HG02943 (cell line): Measurements from ENCODE around the gene SMAD6.

ENCODE experiments used
- ATAC-seq: cut with Tn5 transposase; IDR thresholded peaks from one replicate; pipeline ENCODE4 v1.9.1; 2021; ENCODE audit warnings: mild to moderate bottlenecking, low read depth, moderate library complexity; ENCODE audit not compliant: unreplicated experiment

SMAD6 gene

DNA sequence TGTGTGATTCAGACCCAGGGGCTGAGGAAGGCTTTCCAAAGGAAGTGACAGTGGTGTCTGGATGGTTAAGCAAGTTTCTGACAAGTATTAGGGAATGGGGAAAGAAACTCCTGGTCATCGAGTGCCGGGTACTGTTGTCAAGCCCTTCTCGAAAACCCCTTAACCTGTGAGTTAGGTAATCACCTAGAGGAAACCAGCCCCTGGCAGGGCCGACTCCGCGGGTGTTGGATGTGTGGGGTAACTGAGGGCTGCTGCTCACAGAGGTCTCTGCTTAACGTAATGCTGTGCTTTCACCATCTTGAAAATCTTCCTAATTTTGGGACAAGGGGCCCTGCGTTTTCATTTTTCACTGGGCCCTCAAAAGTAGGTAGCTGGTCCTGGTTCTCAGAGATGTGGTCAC, 67.0 kb downstream of the SMAD6 start:
- ATAC-seq, result no peak

DNA sequence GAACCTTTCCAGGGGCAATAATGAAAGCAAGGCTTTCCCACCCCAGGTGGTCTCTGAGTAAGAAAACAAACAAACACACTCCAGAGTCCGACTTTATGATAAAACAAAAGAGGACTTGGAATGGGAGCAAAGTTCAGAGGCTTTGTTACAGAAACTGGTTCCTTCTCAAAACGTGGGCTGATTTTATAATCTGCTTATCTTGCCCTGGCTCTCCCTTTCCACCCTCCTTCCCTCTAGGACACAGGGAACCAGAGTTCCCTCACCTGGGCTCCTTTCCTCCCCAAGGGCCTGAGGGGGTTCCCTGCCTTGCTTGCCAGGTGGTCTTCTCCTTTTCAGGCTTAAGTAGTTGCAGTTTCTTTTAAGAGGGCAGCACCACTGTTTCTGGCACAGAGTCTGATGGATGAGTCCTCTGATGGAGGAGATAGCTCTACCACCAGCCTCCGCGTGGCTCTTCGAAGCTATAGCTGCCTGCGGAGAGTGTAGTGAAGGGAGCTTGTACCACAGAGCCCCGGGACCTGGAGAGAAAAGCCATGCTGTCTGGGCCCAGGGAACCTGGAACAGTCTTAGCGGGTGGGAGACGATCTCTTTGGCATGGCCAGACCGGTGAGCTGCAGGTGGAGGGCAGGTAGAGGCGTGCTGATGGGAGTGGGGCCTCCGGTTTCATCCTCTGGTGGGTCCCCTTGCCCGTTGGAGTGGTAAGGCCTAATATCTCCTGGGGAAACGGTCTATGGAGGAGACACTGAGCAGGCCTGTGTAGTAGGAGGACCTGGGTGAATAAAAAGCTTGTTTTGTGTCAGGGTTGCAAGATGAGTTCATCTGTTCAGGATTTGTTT, 68.7 kb downstream of the SMAD6 start:
- ATAC-seq, result no peak

DNA sequence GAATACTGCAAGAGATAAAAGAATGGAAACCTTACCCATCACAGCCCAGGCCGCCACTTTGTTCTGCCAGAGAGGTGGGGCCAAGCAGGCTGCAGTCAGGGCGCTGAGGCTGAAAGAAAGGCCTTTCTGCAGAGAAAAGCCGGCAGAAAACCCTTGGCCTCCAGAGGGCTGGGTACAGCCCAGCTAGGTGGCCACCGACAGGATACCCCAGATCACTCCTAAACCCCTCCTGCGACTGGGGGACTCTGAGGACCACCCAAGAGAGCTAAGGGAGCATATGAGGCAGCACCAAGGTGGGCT, 69.3 kb downstream of the SMAD6 start:
- ATAC-seq, result no peak

DNA sequence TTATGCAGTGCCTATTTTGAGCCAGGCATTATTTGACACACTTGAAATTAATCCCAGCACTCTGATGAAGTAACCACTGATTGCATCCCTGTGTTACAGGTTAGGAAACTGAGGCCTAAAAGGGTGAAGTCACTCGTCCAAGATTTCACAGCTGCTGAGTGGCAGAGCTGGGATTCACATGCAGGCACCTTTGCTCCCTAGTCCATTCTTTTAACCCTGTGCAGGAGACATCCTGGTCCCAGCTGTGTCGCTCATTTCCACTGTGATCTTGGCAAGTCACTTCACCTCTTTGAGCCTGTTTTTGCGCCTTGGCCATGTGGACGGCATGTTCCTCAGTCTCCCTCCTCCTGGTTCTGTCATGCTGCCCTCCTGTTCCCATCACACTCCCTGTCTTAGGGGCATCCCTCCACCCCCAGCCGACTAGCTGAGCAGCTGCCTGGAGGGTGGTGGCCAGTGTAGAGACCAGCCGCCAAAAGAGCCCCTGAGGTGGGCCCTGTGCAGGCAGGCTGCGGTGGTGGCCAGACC, 70.6 kb downstream of the SMAD6 start:
- no peak for ATAC-seq

DNA sequence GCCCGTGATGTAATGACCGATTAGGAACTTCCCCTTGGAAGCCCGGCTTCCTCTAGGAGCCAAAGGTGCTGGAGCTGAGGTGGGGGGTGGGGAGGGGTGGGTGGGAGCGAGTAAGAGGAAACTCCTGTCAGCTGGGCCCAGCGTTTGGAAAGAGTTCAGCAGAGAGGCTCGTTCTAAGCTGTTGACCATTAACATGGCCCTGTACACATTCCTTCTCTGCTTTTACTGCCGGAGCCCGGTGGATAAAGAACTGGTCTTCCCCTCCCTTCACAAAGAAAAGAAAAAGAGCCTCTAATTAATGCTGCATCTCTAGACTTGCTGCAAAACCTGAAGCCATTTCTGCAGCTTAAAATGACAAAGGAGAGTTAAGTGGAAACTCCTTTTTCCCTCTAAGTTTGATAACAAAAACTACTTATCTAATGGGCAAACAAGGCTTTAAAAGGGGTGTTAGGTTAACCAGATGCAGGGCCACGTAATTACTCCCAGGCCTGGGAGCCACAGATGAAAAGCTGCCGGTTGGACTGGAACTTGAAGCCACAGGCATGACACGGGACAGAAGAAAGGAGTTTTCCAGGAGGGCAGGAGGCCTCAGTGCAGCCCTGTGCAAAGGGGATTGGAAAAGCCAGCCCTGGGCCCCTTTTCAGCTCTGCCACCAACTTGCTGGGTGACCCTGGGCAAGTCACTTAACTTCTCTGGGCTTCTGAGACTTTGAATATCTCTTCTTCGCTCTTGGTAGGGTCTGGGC, 71.3 kb downstream of the SMAD6 start:
- ATAC-seq, result no peak

DNA sequence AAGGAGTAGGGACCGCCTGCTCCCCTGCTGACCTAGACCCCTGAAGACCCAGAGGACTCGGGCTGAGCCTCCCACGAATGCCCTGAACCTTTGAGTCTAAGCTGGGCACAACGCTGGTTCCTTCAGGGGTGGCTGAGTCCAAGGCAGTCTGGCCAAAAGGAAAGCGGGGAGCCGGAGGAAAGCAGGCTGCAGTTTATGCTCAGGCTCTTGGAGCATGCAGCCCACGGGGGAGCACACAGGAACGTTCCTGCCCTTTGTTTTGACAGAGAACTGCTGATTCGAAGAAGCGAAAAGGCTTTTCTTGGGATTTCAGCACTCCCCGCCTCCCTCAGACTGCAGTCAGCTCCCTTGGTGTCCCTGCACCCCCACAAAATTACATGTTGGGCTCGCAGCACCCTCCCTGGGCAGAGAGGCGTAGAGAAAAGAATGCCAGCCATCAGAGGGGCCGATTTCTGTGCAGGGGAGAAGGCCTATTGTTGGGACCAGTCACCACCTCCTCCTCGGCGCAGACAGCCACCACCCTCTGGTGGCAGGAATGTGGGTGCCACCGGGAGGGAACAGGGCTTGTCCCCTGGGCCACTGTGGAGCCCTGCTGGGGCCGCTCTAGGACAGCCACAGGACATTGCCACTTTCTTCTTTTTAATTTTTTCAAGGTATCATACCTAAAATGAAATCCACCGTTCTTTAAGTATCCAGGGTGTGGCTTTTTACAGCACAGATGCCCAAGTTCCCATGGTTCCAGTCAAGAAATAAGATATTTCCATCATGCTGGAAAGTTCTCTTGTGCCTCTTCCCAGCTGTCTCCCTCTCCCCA, 72.2 kb downstream of the SMAD6 start:
- ATAC-seq, result no peak

DNA sequence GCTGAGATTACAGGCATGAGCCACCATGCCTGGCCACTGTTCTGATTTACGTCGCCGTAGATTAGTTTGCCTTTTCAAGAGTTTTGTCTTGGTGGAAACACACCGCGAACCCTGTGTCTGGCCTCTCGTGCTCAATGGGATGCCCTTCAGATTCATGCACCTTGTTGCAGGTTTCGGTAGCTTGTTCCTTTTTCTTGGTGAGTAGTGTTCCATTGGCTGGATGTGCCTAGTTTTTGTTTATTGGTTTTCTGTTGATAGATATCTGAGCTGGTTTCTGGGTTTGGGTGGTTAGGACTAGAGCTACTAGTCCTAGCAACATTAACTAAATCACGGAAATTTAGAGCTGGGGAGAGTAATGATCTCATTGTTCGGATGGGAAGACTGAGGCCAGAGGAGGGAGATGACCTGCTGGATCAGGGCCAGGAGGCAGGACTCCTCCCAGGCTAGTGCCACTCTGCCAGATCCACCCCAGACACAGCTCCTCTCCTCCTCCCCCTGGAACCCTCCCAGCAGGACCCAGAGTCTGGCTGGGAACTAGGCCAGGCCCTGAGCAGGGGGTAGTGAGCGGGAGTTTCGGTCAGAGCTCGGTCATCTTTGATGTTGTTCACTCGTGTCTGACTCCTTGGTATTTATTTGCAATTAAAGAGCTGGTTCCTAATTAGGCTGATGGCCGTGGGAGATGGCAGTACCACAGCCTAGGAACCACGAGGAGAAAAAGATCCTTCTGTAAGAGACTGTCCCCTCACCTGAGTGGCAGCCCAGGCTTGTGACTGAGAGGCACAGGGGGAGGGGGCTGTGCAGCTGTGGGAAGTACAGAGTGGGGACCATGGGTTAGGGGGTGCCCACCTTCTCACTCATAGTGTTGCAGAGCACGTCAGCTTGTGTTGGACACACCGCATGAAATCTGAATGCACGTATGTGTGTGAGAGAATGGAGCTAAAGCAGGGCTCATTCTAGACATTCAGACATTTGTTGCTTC, 73.4 kb downstream of the SMAD6 start:
- no peak for ATAC-seq

DNA sequence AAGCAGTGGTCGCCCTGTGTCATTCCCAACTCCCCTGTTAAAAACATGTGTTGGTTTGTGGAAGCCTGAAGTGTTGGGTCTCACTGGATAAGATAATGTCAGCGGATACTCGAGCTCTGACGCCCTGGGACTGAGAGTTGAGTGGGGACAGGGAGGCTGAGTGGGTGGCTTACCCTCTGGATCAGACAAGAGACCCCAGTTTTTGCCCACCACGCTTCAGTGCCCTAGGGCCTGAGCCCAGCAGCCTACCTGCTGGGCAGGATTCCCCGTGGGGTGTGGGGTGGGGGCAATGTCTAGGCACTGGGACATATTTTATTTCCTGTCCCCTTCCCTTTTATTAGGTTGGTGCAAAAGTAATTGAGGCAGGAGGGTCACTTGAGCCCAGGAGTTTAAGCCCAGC, 75.0 kb downstream of the SMAD6 start:
- ATAC-seq, result no peak

DNA sequence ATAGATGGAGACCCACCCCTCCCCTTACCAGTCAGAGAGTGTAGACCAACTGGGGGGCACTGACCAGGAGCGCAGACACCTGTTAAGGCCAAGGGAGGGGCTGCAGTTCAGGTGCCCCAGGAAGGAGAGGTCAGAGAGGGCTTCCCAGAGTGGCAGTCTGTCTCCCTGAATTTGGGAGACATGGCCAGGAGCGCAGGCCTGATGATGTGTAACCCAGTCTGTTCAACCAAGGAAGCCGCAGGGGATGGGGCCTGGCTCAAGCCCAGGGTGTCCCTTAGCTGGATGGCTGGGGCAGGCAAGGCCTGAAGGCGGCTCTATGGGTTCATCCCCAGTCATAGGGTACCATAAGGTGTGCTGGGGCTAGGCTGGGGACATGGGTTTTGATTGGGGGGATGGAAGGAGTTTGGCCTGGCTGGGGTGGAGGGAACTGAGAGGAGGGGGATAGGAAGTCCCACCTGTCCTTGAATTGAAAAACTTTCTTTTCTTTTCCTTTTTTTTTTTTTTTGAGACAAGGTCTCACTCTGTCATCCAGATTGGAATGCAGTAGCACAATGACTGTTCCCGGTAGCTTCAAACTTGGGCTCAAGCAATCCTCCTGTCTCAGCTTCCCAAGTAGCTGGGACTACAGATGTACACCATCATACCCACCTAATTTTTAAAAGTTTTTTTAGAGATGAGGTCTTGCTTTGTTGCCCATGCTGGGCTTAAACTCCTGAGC, 75.7 kb downstream of the SMAD6 start:
- no peak for ATAC-seq

DNA sequence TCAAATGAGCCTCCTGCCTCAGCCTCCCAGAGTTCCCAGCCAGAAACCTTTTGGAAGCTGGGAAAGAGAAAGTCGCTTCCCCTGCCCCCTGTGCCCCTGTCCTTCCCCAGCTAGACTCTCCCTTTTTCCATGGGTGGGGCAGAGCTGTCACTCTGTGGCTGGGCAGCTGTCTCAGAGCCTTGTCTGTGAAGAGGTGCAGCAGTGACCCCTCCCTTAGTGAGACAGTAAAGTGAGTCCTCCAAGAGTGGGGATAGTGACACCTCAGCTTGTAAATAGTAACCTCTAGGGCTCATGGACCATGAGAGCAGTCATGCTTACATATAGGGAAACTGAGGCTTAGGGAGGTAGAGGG, 76.3 kb downstream of the SMAD6 start:
- no peak for ATAC-seq

DNA sequence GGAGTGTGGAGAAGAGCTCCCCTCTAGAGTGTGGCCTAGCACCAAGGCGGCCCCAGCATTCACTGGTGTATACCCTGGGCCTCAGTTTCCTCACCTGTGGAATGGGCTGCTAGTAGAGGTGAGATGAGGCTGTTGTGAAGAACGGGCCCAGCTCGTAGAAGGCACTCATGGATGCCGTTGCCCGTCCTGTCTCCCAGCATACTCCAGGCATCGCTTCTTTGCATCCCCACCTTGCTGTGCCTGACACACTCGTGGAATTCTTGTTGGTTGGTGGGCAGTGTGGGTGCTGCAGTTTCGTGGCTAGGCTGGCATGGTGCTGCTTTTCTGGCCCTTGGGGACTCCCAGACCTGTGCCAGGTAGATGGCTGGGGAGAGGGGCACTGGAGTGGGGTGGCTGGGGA, 76.7 kb downstream of the SMAD6 start:
- ATAC-seq, result no peak

DNA sequence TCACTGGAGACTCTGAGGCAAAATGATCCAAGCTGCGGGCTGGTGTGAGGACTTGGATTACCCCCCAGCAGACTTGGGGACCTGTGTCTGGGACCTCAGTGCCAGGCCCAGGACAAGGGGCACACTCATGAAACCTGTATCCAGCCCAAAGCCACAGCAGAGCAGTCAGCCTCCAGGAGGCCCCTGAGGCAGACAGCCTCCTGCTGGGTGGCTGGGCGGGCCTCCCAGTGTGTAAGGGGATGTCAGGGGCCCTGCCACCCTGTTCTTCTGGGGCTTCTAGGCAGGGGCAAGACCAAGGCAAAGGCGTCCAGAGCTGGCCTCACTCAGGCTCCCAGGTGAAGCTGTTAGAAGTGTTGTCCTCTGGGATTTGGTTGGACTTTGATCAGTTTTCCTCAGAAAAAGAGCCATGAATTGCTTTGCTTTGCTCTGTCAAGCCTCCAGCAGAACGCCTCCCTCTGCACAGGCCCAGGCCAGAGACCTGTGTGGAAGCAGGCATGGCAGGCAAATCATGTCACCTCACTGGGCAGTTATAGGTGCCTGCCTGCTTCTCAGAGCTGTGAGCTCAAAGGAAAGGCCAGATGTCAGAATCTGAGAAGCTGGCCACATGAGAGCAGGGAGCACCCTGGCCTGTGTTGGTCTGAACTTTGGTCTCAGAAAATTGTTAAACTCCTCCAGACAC, 77.4 kb downstream of the SMAD6 start:
- ATAC-seq, result no peak

DNA sequence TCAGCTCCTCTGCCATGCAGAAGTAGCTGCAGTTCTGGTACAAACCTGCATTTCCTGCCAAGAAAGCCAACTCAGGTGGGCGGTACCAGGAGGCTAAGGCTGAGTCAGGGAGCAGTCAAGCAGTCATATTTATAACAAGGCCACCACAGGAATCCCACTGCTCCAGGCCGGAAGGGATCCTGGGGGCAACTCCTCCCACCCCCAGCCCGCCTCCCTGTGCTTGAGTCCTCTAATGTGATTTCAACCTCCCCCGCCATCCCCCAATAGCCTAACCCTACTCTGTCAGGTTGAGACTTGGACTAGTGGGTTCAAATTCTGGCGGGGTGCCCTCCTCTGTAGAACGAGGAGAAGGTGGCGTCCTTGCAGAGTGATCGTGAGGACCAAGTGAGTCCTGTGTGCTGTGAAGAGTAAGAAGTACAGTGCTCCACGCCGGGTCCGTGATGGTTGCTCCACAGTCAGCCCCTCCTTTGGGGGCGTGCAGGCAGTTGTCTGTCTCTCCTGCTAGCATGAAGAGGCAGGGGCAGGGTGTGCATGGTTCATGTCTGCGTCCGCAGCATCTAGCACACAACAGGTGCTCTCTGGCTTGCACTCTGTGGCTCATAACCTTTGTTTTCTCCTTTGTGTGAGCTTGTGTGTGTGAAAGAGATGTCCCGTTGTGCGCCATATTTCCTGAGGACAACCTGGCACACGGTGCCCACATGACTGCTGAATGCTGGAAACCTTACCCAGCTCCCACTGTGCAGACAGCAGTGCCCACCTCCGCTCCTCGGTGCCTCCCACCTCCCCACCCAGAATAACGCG, 78.3 kb downstream of the SMAD6 start:
- ATAC-seq, result no peak

DNA sequence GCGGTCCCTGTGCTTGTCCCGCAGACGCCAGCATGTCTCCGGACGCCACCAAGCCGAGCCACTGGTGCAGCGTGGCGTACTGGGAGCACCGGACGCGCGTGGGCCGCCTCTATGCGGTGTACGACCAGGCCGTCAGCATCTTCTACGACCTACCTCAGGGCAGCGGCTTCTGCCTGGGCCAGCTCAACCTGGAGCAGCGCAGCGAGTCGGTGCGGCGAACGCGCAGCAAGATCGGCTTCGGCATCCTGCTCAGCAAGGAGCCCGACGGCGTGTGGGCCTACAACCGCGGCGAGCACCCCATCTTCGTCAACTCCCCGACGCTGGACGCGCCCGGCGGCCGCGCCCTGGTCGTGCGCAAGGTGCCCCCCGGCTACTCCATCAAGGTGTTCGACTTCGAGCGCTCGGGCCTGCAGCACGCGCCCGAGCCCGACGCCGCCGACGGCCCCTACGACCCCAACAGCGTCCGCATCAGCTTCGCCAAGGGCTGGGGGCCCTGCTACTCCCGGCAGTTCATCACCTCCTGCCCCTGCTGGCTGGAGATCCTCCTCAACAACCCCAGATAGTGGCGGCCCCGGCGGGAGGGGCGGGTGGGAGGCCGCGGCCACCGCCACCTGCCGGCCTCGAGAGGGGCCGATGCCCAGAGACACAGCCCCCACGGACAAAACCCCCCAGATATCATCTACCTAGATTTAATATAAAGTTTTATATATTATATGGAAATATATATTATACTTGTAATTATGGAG, 79.1 kb downstream of the SMAD6 start:
- no peak for ATAC-seq

DNA sequence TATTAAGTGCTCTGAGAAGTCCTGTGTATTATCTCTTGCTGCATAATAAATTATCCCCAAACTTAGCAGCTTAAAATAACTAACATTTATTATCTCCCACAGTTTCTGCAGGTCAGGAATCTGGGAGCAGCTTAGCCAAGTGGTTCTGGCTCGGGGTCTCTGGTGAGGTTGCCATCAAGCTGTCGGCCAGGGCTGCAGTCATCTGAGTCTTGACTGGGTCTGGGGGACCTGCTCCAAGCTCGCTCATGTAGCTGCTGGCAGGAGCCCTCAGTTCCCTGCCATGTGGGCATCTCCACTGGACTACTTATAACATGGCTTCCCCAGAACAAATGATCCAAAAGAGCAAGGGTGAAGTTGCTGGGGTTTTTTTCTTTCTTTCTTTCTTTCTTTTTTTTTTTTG, 80.7 kb downstream of the SMAD6 start:
- no peak for ATAC-seq

DNA sequence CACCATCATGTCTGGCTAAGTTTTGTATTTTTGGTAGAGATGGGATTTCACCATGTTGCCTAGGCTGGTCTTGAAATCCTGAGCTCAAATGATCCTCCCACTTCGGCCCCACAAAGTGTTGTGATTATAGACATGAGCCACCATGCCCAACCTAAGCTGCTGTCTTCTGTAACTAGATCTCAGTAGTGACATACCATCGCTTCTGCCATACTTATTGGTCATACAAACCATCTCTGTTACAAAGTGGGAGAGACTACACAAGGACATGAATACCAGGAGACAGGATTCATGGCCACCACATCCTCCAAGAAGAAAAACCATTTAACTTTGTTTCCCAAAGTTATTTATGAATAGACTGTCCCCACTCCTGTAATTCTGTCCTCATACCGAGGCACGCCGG, 81.3 kb downstream of the SMAD6 start:
- ATAC-seq, result no peak

DNA sequence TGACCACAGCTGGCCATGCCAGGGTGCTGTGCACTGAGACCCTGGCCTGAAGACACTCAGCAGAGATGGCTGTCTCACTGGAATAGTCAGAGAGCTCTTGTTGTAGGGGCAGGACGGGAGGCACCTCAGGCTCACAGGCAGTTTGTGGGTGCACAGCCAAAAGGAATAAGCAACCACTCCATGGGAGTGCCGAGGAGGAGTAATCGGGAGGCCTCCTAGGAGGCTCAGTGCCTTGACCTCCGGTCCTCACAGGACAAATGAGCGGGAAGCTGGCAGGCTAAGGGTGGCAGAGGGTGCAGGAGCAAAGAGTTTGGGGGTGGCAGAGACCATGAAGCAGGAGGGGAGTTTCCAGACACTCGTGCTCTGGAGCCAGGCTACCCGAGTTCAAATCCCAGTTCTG, 81.7 kb downstream of the SMAD6 start:
- ATAC-seq, result no peak
